GM12878 (cell line): ENCODE results near the gene CMBL. TPM values are rescaled to one million over a fixed set of nuclear protein-coding genes. Genes with fewer than 3 reads are reported as not detected.

Source experiments
- ATF7 ChIP-seq: fragments of 450-650 bp; IDR thresholded peaks from 2 replicates; pipeline ENCODE4 v1.6.1; 2016; ENCODE audit warnings: low read depth, mild to moderate bottlenecking
- EGR1 ChIP-seq, 2 experiments: IDR thresholded peaks; 1 replicate in 1 of 2; 2 replicates in 1 of 2; pipeline ENCODE4 v1.6.1; 2011 to 2012; ENCODE audit warnings: low read depth in 2 of 2, low read length in 2 of 2, borderline replicate concordance in 1 of 2, mild to moderate bottlenecking in 1 of 2, moderate library complexity in 1 of 2
- MLLT1 ChIP-seq: fragments of 450-650 bp; IDR thresholded peaks from 2 replicates; pipeline ENCODE4 v1.6.1; 2016; ENCODE audit warnings: mild to moderate bottlenecking
- NBN ChIP-seq: fragments of 450-650 bp; IDR thresholded peaks from 2 replicates; pipeline ENCODE4 v1.6.1; 2016
- POLR2AphosphoS2 ChIP-seq: IDR thresholded peaks from 2 replicates; pipeline ENCODE4 v1.6.1; 2011; ENCODE audit warnings: low read depth, mild to moderate bottlenecking, low read length, improper control_type of control experiment, moderate library complexity
- SMAD5 ChIP-seq: IDR thresholded peaks from 2 replicates; pipeline ENCODE4 v1.6.1; 2016; ENCODE audit warnings: antibody characterized with exemption, low read depth
- STAT1 ChIP-seq: fragments of 450-650 bp; conservative IDR thresholded peaks from 2 replicates; pipeline ENCODE4 v1.6.1; 2014; ENCODE audit warnings: antibody characterized with exemption, mild to moderate bottlenecking
- ZBED1 ChIP-seq: IDR thresholded peaks from 2 replicates; pipeline ENCODE4 v1.6.1; 2016; ENCODE audit warnings: borderline replicate concordance
- ZBTB11 ChIP-seq: fragments of 450-650 bp; formaldehyde crosslinking; IDR thresholded peaks from 2 replicates; pipeline ENCODE4 v1.5.0; 2022; ENCODE audit warnings: mild to moderate bottlenecking, missing genetic modification characterization
- polyA plus RNA-seq, 11 experiments: library from polyadenylated mRNA; depleted of rRNA in 4 of 11; unstranded in 6 of 11; stranded (reverse) in 5 of 11; fragments of >200 nt; fragmentation: Nextera tagmentation in 4 of 11; fragmentation: Illumina TruSeq in 1 of 11; extraction: Ambion mirVana in 4 of 11; extraction: Trizol in 1 of 11; gene quantifications; 1 replicate in 1 of 11; 2 replicates in 10 of 11; pipeline versions ENCODE4 v1.2.1 to v1.2.3, GENCODE V29; 2011 to 2016; ENCODE audit warnings: inconsistent platforms in 2 of 11, missing spikeins in 2 of 11, low read depth in 1 of 11
- total RNA-seq, 4 experiments: library from RNA; depleted of rRNA in 3 of 4; stranded (reverse); fragments of >200 nt in 3 of 4; fragmentation: Illumina TruSeq in 1 of 4; extraction: Trizol in 1 of 4; gene quantifications; 2 replicates each; pipeline versions ENCODE4 v1.2.1 to v1.2.3, GENCODE V29; 2013 to 2021
- TF ChIP-seq, protein P1 (sequence below): fragments of 450-650 bp; conservative IDR thresholded peaks from 2 replicates; pipeline ENCODE4 v1.6.1; 2017; ENCODE audit warnings: mild to moderate bottlenecking, moderate library complexity

The CMBL gene
- total and polyA plus RNA-seq, 10 of the 15 experiments (the other 5 are each of a cell fraction or from before 2014, with no cell fraction given): 1.8 to 15.6 (median 7.5) TPM

- TF ChIP-seq ZBTB11 (CRISPR knock-in tag) (no peak), SMAD5 (no peak), STAT1 (no peak), POLR2AphosphoS2 (no peak), MLLT1 (no peak), ATF7 (no peak), EGR1 (IDR thresholded peaks at IDR 0.05; ENCODE audit: borderline replicate concordance in 1 of 2, low read depth in 2 of 2, low read length in 2 of 2) (no peak), NBN (no peak), ZBED1 (no peak)
- TF ChIP-seq, protein P1, sequence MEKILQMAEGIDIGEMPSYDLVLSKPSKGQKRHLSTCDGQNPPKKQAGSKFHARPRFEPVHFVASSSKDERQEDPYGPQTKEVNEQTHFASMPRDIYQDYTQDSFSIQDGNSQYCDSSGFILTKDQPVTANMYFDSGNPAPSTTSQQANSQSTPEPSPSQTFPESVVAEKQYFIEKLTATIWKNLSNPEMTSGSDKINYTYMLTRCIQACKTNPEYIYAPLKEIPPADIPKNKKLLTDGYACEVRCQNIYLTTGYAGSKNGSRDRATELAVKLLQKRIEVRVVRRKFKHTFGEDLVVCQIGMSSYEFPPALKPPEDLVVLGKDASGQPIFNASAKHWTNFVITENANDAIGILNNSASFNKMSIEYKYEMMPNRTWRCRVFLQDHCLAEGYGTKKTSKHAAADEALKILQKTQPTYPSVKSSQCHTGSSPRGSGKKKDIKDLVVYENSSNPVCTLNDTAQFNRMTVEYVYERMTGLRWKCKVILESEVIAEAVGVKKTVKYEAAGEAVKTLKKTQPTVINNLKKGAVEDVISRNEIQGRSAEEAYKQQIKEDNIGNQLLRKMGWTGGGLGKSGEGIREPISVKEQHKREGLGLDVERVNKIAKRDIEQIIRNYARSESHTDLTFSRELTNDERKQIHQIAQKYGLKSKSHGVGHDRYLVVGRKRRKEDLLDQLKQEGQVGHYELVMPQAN: no peak
These were observed 7.5 kb upstream of the CMBL start (continued) for GRCh38 chr5:10315201-10315600.
